Prostate gland (tissue), 1 donor: ENCODE measurements around the gene MAN2B2.

Experiments used
- POLR2A ChIP-seq: fragments of 450-650 bp; IDR thresholded peaks from one replicate; pipeline ENCODE4 v1.6.1; 2016; ENCODE audit warnings: antibody characterized with exemption, mild to moderate bottlenecking
- POLR2AphosphoS5 ChIP-seq: sonication (generic); formaldehyde crosslinking; IDR thresholded peaks from one replicate; pipeline ENCODE4 v1.6.1; 2017; ENCODE audit warnings: antibody characterized with exemption

DNA sequence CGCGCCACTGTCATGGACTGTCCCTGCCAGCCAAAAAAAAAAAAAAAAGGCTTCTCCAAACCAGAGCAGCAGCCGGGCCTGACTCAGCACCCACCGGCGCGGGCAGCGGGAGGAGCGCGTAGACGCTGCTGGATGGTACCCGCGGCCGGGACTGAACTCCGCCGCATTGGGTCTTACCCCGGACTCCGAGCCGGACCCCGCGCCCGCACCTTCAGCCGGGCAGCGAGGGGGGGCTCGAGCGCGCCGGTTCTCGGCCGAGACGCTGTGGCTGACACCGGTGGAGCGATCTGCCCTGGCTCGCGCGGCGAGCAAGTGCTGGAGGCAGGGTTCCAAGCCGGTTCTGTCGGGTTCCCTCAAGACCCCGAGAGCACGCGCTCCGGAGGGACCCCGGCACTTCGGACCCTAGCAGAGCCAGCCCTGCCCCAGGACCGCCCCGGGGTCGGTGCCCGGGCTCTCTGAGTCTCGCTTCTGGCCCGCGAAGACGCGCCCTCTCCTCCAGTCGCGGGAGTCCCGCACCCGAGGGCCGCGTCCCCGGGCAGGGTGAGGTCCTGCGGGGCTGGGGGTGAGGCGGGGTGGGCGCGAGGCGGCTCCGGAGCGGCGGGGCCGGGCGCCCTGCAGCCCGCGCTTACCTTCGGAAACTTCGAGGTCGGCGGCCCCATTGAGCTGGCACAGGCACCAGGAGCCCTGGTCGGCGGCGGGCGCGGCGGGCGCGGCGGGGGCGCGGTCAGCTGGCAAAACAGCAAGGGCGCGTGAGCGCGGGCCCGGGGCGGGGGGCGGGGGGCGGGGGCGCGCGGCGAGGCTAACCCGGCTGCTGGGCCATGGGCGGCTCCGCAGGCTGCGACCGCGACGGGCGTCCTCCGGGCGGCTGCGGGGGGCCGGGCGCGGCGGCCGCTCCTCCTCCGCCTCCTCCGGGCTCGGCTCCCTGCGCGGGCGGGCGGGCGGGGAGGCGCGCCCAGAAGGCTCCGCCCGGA lies 11.8 kb upstream of the MAN2B2 start:
- TF ChIP-seq POLR2AphosphoS5 (no peak), POLR2A (no peak)
